Skeletal muscle tissue (tissue), 4 donors: ENCODE results near the gene AK4. TPM values are rescaled to one million over a fixed set of nuclear protein-coding genes. Genes with fewer than 3 reads are reported as not detected.
A peak's percentile ranks its signal among the peaks of the same experiment; 100 is the strongest.
"Not testable (repeated sequence)": the region's sequence is repeated elsewhere in the genome, so short reads cannot be mapped to it uniquely, and the experiment has no call there.

ENCODE experiments used
- H3K27ac ChIP-seq: one replicate; pipeline ENCODE4 v1.7.0; 2013; ENCODE audit warnings: mild to moderate bottlenecking, low read depth, low read length, inconsistent platforms
- H3K27me3 ChIP-seq, 3 donors: one replicate each; pipeline ENCODE4 v1.7.0; 2013; ENCODE audit warnings: low read length in 3 of 3; ENCODE audit not compliant: control insufficient read depth in 3 of 3, insufficient read depth in 3 of 3
- H3K36me3 ChIP-seq, 3 donors: one replicate each; pipeline ENCODE4 v1.7.0; 2013; ENCODE audit warnings: low read length in 3 of 3; ENCODE audit not compliant: control insufficient read depth in 3 of 3, insufficient read depth in 3 of 3
- H3K4me1 ChIP-seq, 3 donors: one replicate each; pipeline ENCODE4 v1.7.0; 2013; ENCODE audit warnings: low read length in 3 of 3, mild to moderate bottlenecking in 3 of 3; ENCODE audit not compliant: control insufficient read depth in 3 of 3, insufficient read depth in 3 of 3
- H3K4me3 ChIP-seq, 3 donors: one replicate each; pipeline ENCODE4 v1.7.0; 2013; ENCODE audit warnings: low read length in 3 of 3
- H3K9ac ChIP-seq, 3 donors: one replicate each; pipeline ENCODE4 v1.7.0; 2013; ENCODE audit warnings: low read length in 3 of 3, mild to moderate bottlenecking in 3 of 3, moderate library complexity in 2 of 3, low read depth in 1 of 3
- H3K9me3 ChIP-seq, 3 donors: one replicate each; pipeline ENCODE4 v1.7.0; 2013; ENCODE audit warnings: low read length in 3 of 3; ENCODE audit not compliant: control insufficient read depth in 3 of 3
- total RNA-seq: library from RNA; depleted of rRNA; stranded (reverse); fragments of >200 nt; gene quantifications from one replicate; pipeline ENCODE4 v1.2.3, GENCODE V29; 2014
- donor health status: Osteomylitis.

Gene AK4
- total RNA-seq, result 6.8 TPM

- not testable (repeated sequence) for H3K9me3 ChIP-seq, H3K36me3 ChIP-seq
- Histone ChIP-seq H3K27ac (peak within 1 kb of the TSS; percentile 69), H3K9ac (peak within 1 kb of the TSS; percentile 64 to 77 (median 70)), H3K4me3 (peak within 1 kb of the TSS; percentile 73 to 77 (median 75)), H3K27me3 (peaks cover 4 to 29% (median 13%) of the 10 kb centered on the region in 3 donors), H3K4me1 (peaks cover 7 to 13% (median 9%) of the 10 kb centered on the region in 3 donors)
Measured at GRCh38 chr1:65148178-65148547, at the start of gene AK4. AK4 (plus strand) TSS chr1:65148203; CDS start chr1:65148408, 205 bp downstream.

- Histone ChIP-seq H3K4me1 (no peaks in the 10 kb centered on the region), H3K9me3 (no peaks in the 10 kb centered on the region), H3K4me3 (no peak overlapping the region), H3K27me3 (no peaks in the 10 kb centered on the region), H3K27ac (no peak overlapping the region), H3K9ac (no peak overlapping the region), H3K36me3 (no peaks in the 10 kb centered on the region)
Measured at GRCh38 chr1:65103807-65104206, 44.2 kb upstream of the AK4 start.

GRCh38 chr1:65104854-65105534 lies 43.0 kb upstream of the AK4 start:
- H3K36me3 ChIP-seq, result no peaks in the 10 kb centered on the region
- H3K9me3 ChIP-seq, result no peaks in the 10 kb centered on the region

GRCh38 chr1:65105596-65105995 lies 42.4 kb upstream of the AK4 start:
- H3K27me3 ChIP-seq, result no peaks in the 10 kb centered on the region
- no peaks in the 10 kb centered on the region for H3K9me3 ChIP-seq
- H3K9ac ChIP-seq, result no peak overlapping the region
- no peaks in the 10 kb centered on the region for H3K36me3 ChIP-seq
- no peak overlapping the region for H3K4me3 ChIP-seq
- no peaks in the 10 kb centered on the region for H3K4me1 ChIP-seq
- H3K27ac ChIP-seq, result no peak overlapping the region

More at GRCh38 chr1:65104854-65105534, 43.0 kb upstream of the AK4 start:
- Histone ChIP-seq H3K27ac (no peak overlapping the region), H3K4me1 (no peaks in the 10 kb centered on the region), H3K4me3 (no peak overlapping the region), H3K9ac (no peak overlapping the region), H3K27me3 (no peaks in the 10 kb centered on the region)

GRCh38 chr1:65108025-65108642 lies 39.9 kb upstream of the AK4 start:
- no peaks in the 10 kb centered on the region for H3K4me1 ChIP-seq
- no peak overlapping the region for H3K4me3 ChIP-seq
- H3K27ac ChIP-seq, result no peak overlapping the region
- H3K27me3 ChIP-seq, result no peaks in the 10 kb centered on the region
- H3K9ac ChIP-seq, result no peak overlapping the region
- H3K36me3 ChIP-seq, result no peaks in the 10 kb centered on the region
- no peaks in the 10 kb centered on the region for H3K9me3 ChIP-seq

- H3K4me3 ChIP-seq, result no peak overlapping the region
- H3K9me3 ChIP-seq, result no peaks in the 10 kb centered on the region
- H3K36me3 ChIP-seq, result no peaks in the 10 kb centered on the region
- H3K27ac ChIP-seq, result no peak overlapping the region
- no peak overlapping the region for H3K9ac ChIP-seq
- H3K27me3 ChIP-seq, result no peaks in the 10 kb centered on the region
- H3K4me1 ChIP-seq, result peaks cover 0 to 2% (median 0%) of the 10 kb centered on the region in 3 donors
Measured at GRCh38 chr1:65109487-65109886, 38.5 kb upstream of the AK4 start.

GRCh38 chr1:65112811-65113210 lies 35.2 kb upstream of the AK4 start:
- no peak overlapping the region for H3K9ac ChIP-seq
- no peaks in the 10 kb centered on the region for H3K36me3 ChIP-seq
- no peaks in the 10 kb centered on the region for H3K9me3 ChIP-seq
- H3K27ac ChIP-seq, result no peak overlapping the region
- H3K4me1 ChIP-seq, result peaks cover 0 to 2% (median 0%) of the 10 kb centered on the region in 3 donors
- H3K27me3 ChIP-seq, result no peaks in the 10 kb centered on the region
- H3K4me3 ChIP-seq, result no peak overlapping the region

- H3K9ac ChIP-seq, result no peak overlapping the region
- H3K4me1 ChIP-seq, result peaks cover 0 to 2% (median 0%) of the 10 kb centered on the region in 3 donors
- no peak overlapping the region for H3K4me3 ChIP-seq
- no peaks in the 10 kb centered on the region for H3K36me3 ChIP-seq
- no peaks in the 10 kb centered on the region for H3K27me3 ChIP-seq
- no peaks in the 10 kb centered on the region for H3K9me3 ChIP-seq
- H3K27ac ChIP-seq, result no peak overlapping the region
Measured at GRCh38 chr1:65113298-65113697, 34.7 kb upstream of the AK4 start.

GRCh38 chr1:65114322-65114721 lies 33.7 kb upstream of the AK4 start:
- Histone ChIP-seq H3K36me3 (no peaks in the 10 kb centered on the region), H3K9ac (no peak overlapping the region), H3K27ac (peak overlapping the region; percentile 12), H3K9me3 (no peaks in the 10 kb centered on the region), H3K4me3 (no peak overlapping the region), H3K27me3 (no peaks in the 10 kb centered on the region), H3K4me1 (peaks cover 0 to 2% (median 0%) of the 10 kb centered on the region in 3 donors)

GRCh38 chr1:65119951-65120350 lies 28.1 kb upstream of the AK4 start:
- Histone ChIP-seq H3K27me3 (no peaks in the 10 kb centered on the region), H3K9ac (no peak overlapping the region), H3K9me3 (no peaks in the 10 kb centered on the region), H3K4me1 (no peaks in the 10 kb centered on the region), H3K36me3 (no peaks in the 10 kb centered on the region), H3K27ac (no peak overlapping the region), H3K4me3 (no peak overlapping the region)
